Lower leg skin (tissue), 3 donors: ENCODE results near the gene TNFAIP8L3.

ENCODE experiments used
- POLR2A ChIP-seq, 2 donors: fragments of 450-650 bp; IDR thresholded peaks; one replicate each; pipeline ENCODE4 v1.6.1; 2016 to 2017; ENCODE audit warnings: antibody characterized with exemption in 2 of 2, mild to moderate bottlenecking in 1 of 2, moderate library complexity in 1 of 2
- TF ChIP-seq, protein P1 (sequence below), 3 donors: fragments of 450-650 bp; IDR thresholded peaks; one replicate each; pipeline ENCODE4 v1.5.1; 2016; ENCODE audit warnings: antibody characterized with exemption in 3 of 3, mild to moderate bottlenecking in 3 of 3, moderate library complexity in 2 of 3

DNA sequence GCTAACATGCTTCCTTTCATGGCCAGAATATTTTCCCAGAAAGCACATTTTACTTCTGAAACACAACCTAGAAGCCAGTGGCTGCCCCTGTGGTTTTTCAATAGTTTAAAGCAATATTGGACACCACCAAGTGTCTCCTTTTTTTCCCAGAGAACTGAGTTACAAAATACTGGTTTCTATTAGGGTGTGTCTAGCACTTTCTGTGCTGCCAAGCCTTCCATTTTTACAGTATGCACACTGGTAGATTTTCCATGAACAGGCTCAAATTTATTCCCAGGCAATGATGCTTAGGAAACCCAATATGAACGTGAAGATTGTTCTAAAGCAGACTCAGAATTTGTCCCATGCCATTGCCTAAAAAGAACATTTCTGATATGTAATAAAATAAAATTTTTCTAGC is 7.2 kb downstream of the TNFAIP8L3 start:
- TF ChIP-seq, protein P1, sequence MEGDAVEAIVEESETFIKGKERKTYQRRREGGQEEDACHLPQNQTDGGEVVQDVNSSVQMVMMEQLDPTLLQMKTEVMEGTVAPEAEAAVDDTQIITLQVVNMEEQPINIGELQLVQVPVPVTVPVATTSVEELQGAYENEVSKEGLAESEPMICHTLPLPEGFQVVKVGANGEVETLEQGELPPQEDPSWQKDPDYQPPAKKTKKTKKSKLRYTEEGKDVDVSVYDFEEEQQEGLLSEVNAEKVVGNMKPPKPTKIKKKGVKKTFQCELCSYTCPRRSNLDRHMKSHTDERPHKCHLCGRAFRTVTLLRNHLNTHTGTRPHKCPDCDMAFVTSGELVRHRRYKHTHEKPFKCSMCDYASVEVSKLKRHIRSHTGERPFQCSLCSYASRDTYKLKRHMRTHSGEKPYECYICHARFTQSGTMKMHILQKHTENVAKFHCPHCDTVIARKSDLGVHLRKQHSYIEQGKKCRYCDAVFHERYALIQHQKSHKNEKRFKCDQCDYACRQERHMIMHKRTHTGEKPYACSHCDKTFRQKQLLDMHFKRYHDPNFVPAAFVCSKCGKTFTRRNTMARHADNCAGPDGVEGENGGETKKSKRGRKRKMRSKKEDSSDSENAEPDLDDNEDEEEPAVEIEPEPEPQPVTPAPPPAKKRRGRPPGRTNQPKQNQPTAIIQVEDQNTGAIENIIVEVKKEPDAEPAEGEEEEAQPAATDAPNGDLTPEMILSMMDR (IDR thresholded peaks at IDR 0.05) = no peak
- no peak for TF ChIP-seq POLR2A (IDR thresholded peaks at IDR 0.05)
